GM12891 (cell line): ENCODE measurements around the gene KIF16B.

Experiments
- PAX5 ChIP-seq: IDR thresholded peaks from 2 replicates; pipeline ENCODE4 v1.6.1; 2011; ENCODE audit warnings: low read length, moderate library complexity, mild to moderate bottlenecking; ENCODE audit not compliant: insufficient read depth, severe bottlenecking
- POLR2A ChIP-seq: IDR thresholded peaks from 2 replicates; pipeline ENCODE4 v1.6.1; 2011; ENCODE audit warnings: low read depth, low read length, control low read depth
- TAF1 ChIP-seq: IDR thresholded peaks from 2 replicates; pipeline ENCODE4 v1.6.1; 2011; ENCODE audit warnings: low read depth, low read length, control low read depth

GRCh38 chr20:16587066-16587465, 13.8 kb upstream of the KIF16B start:
- TF ChIP-seq POLR2A (no peak), TAF1 (no peak), PAX5 (no peak)
